Stimulated activated CD4-positive, alpha-beta T cell treated with anti-CD3 and anti-CD28 coated beads, Interleukin-2, amount 100 ng/mL, for 4 hours (primary cell): ENCODE data around the gene NUP98.
"Not testable (repeated sequence)": the region's sequence is repeated elsewhere in the genome, so short reads cannot be mapped to it uniquely, and the experiment has no call there.

ENCODE experiments used
- DNase-seq: peaks from one replicate; pipeline ENCODE4 v3.0.0-alpha.2; 2020; ENCODE audit warnings: low read depth

Gene NUP98

DNA sequence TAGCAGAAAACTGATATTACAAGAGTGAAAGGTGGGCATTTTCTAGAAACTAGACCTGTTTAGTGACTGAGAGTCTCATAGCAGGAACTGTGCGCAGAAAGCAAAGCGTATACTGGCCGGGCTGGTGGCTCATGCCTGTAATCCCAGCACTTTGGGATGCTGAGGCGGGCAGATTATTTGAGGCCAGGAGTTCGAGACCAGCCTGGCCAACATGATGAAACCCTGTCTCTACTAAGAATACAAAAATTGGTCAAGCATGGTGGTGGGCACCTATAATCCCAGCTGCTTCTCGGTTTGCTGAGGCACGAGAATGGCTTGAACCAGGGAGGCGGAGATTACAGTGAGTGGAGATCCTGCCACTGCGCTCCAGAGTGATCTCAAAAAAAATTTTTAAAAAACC, 1.8 kb upstream of the NUP98 start:
- no peak for DNase-seq

DNA sequence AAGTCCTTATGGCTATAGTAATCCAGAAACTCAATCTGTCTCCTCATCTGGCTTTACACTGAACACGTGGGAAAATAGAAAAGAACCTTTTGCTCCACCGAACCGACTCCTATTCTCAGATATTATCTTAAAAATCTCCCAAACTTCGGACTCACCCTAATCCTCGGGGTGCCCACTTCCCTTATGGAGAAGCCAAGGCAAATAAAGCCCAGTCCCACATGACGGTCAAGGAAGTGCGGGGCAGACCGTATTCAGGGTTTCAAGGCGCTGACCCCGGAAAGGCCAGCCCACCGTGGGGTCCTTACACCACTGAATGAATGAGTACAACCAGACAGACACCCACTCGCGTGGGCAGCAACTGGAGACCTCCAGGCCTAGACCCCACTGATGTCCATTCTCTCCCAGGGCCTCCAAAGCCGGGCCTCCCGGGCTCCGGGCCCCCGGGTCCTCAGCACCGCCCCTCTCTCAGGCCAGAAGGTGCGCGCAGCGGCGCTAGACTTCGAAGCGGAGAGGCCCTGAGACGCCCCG, 489 bp downstream of the NUP98 start:
- DNase-seq: no peak

DNA sequence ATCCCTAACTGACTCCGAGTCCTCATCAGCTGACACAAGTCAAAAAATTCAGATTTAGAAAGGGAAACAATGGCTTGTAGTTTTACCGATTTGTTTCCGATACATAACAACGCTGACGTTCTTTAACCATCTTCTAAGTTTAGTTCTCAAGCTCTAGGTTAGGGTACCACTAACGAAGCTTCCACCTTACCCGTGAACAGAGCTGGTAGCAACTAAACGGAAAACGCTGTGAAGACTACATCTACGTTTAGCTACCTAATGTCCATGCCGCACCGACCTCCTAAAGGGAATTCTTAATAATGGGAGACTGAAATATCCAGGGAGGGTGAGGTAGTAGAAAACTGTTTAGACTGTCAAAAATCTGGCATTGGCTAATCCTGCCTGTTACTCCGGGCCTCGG, 1.0 kb downstream of the NUP98 start:
- no peak for DNase-seq

DNA sequence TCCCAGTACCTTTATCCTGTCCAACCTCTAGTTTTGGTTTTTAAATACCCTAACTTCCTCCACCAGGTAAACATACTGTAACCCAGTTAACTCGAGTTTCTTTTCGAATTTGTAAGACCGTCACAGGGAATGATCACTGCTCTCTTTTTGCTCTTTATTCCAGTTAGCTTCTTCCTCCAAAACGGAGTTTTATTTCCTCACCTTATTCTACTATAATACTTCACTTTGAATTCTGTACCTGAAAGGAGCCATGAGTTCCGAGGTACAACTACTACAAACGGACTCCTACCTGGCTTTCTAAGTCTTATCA, 1.4 kb downstream of the NUP98 start:
- no peak for DNase-seq

DNA sequence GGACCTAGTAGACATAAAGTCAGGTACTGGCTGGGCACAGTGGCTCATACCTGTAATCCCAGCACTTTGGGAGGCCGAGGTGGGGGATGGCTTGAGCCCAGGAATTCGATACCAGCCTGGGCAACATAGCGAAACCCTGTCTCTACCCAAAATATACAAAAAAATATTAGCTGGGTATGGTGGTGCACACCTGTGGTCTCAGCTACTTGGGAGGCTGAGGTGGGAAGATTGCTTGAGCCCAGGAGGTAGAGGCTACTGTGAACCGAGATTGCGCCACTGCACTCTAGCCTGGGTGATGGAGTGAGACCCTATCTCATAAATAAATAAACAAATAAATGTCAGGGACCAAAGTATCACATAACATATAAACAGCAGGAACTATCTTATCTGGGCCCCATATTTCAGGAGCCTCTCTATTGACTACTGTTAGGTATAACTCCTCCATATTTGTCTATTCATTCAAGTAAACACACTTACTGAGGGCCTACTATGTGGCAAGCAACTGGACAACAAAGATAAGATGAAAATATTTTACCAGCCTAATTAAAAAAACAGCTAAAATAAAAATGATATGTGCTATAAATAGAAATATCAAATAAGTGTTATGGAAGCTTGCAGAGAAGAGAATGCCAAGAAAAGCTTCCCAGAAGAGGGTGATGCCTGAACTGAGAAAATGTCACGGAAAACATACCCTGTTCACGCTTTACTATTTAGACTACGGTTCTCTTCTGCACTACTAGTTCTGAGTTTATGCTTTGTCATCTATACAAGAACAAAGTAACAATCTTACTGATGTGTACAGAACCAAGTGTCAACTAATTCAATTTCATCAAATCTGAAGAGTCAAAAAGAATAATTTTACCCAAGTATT, 2.0 kb downstream of the NUP98 start:
- no peak for DNase-seq

DNA sequence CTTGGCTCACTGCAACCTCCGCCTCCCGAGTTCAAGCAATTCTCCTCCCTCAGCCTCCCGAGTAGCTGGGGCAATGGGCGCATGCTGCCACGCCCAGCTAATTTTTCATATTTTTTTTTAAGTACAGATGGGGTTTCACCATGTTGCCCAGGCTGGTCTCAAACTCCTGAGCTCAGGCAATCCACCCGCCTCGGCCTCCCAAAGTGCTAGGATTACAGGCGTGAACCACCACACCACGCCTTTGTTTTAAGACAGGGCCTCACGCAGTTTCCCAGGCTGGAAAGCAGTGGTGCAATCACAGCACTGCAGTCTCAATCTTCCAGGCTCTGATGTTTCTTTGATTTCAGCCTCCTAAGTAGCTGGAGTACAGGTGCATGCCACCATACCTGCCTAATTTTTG, 3.0 kb downstream of the NUP98 start:
- not testable (repeated sequence) for DNase-seq

DNA sequence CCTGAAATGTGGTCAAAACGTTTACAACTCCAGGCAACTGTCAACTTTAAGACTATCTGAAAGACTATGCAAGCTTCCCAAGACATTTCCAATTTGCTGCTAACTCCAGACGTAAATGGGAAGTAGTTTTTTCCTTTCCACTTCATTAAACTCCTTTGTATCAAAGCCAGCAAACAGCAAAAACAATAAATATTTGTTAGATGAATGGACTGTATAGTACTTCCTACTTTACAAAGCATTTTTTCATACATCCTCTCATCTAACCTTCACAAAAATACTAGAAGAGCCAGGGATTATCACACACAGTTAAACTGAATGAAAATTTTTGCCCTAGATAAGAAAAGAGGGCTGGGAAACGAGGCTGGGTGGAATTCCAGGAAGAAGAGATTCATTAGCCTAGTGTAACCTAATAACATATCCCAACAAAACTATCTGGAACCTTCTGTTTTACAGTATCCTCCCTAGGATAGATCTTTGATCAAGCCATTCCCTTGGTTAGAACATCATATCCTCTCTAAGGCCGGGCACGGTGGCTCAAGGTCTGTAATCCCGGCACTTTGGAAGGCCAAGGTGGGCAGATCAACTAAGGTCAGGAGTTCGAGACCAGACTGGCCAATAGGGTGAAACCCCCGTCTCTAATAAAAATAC, 10.4 kb downstream of the NUP98 start:
- no peak for DNase-seq

DNA sequence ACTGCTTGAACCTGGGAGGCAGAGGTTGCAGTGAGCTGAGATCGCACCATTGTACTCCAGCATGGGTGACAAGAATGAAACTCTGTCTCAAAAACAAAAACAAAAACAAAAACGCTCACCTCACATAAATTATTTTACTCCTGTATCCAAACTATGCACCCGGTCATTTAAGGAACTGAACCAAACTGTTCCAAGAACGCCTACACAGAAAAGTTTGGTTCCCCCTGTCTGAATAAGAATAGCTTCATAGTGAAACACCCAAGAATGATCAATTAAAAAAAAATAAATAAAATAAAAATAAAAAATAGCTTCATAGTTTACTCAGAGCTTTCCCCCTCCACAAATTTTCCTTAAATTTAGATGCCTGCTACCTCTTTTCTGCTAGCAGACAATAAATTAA, 13.7 kb downstream of the NUP98 start:
- DNase-seq: no peak

DNA sequence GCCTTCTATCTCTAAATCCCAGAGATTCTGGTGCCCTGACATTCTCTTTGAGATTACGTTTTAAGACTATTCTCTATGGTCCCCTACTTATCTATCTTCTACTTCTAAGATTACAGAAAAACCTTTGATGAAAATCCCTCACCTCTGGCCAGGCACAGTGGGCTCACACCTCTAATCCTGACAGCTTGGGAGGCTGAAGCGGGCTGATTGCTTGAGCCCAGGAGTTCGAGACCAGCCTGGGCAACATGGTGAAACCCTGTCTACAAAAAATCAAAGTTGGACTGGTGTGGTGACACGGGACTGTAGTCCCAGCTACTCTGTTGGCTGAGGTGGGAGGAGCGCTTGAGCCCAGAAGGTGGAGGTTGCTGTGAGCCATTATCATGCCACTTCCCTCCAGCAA, 14.4 kb downstream of the NUP98 start:
- DNase-seq: no peak

DNA sequence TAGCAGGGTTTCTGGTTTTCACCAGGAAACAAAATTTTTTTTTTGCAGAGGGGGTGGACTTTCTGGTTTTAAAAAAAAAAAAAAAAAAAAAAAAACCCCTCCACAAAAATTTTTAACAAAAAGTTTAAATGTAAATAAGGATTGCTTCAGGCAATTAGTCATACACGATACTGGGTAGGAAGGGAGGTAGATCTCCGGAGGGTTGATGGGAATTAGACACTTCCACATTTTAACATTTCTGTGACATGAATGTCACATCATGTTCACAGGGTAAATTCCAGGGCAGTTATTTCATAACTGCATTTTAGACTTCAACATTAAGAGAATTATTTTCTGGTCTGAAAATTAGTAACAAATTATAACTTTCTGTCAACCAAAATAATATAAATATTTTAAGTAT, 15.9 kb downstream of the NUP98 start:
- no peak for DNase-seq

DNA sequence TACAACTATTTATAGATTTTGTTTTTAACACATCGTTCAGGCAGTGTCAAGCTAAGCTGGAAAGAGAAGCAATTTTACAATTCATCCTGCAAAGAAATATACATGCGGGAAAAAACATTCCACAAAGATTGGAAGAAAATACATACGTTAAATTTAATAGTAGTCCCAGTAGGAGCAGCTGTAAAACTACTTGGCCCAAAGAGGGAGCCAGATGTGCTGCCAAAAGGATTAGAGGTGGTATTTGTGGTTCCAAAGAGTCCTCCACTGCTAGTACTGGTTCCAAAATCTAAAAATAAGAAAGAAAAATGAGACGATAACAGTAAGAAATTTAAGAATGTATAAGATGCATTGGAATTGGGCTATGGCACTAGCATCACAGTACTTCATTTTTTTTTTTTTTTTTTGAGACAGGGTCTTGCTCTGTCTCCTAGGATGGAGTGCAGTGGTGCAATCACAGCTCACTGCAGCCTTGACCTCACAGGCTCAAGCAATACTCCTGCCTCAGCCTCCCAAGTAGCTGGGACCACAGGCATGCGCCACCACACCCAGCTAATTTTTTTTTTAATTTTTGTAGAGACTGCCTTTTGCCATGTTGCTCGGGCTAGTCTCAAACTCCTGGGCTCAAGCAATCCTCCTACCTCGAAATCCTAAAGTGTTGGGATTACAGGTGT, 21.5 kb downstream of the NUP98 start:
- DNase-seq: no peak

DNA sequence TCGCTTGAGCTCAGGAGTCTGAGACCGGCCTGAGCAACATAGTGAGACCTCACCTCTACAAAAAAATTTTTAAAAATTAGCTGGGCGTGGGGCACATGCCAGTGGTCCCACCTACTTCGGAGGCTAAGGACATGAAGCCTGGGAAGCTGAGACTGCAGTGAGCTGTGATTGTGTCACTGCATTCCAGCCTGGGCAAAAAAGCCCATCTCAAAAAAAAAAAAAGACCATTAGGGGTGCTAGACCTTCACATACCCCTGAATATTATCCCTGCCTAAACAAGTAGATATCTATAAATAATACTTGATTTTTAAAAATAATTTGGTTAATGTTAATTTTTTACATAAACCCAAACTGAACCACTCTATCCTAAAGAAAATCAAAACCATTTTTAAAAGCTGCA, 24.2 kb downstream of the NUP98 start:
- no peak for DNase-seq

DNA sequence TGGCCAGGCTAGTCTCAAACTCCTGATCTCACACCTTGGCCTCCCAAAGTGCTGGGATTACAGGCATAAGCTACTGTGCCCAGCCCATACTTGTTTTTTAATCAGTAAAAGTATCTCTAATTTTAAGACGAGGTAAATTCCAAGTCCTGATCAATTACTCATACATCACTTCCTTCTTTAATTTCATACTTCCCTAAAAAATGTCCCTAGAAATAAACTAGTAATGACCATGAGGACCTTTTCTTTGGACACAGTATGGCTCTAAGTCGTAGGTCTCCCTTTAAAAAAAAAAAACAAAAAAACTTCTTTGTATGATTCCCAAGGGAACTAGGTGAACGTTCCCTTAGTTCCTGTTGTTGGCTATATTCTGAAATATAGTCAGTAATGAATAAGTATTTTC, 29.8 kb downstream of the NUP98 start:
- no peak for DNase-seq

DNA sequence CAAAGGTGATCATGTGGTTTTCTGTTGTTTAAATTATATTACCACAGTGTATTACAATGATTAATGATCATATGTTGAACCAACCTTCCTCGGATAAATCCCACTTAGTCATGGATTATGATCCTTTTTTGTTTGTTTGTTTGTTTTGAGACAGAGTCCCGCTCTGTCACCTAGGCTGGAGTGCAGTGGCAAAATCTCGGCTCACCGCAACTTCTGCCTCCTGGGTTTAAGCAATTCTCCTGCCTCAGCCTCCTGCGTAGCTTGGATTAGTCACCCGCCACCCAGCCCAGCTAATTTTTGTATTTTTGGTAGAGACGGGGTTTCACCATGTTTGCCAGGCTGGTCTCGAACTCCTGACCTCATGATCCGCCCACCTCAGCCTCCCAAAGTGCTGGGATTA, 30.5 kb downstream of the NUP98 start:
- DNase-seq: not testable (repeated sequence)

DNA sequence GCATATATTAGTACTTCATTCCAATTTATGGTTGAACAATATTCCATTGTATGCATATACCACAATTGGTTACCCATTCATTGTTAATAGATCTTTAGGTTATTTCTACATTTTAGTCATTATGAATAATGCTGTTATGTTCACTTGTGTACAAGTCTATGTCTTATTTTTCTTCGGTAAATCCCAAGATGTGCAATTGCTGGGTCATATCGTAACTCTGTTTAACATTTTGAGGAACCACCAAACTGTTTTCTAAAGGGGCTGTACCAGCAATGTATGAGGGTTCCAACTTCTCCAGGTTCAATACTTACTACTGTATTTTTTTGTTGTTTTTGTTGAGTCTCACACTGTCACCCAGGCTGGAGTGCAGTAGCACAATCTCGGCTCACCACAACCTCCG, 33.1 kb downstream of the NUP98 start:
- DNase-seq: no peak

DNA sequence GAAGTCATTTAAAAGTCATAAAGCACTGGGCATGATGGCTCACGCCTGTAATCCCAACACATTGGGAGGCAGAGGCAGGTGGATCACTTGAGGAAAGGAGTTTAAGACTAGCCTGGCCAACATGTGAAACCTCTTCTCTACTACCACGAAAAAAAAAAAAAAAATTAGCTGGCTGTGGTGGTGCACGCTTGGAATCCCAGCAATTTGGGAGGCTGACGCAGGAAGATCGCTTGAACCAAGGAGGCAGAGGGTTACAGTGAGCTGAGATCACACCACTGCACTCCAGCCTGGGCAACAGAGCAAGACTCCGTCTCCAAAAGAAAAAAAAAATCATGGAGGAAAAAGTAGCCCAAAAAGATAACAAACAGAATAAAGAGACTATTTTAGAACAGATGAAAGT, 42.2 kb downstream of the NUP98 start:
- no peak for DNase-seq

DNA sequence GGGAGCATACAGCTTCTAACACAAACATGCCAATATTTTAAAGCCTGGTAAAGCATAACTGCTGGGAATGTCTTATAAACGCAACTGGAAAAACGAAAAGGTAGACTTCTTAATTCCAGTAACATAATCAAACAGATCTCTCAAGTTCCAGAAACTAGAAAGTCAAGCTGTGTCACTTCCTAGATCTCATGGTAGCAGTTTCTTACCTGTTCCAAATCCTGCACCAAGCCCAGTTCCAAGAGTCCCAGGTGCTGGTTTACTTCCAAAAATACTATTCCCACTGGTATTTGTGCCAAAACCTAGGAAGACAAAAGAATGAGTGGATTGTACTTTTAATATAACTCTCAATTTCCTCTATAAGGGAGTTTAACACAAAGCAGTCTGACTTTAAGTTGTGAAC, 44.2 kb downstream of the NUP98 start:
- DNase-seq: no peak

DNA sequence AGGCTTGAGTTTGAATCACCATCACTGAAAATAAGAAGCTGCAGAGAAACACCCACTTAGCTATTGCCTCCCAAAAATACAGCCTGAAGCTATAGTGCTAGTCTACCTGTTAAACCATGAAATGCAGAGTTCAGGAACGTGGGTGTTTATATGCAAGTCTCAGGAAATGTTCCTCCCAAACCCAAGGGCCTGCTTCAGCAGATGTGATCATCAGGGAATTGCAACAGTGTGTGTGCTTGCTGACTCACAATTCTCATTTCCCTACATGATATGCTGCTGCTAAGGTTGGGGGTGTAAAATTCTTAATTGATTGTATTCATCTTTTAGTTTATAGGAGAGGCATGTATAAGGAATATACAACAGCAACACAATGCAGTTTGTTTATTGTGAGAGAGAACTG, 49.6 kb downstream of the NUP98 start:
- DNase-seq: no peak

DNA sequence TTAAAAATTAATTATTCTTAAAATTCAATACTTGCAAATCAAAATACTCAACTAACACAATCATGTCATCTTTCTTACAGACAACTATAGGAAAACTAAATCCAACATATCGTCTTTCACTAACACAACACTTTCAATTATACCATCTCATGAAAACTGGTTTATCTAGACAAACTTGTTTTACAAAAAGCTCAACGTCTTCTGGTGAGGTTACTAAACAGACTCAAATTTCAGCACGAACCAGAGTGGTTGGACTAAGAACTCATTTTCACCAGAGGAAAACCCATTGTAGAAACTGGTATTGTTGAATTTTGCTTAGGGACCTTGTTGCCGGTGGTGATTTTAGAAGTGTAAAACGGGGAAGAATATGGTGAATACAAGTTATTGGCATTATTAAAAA, 52.2 kb downstream of the NUP98 start:
- no peak for DNase-seq

DNA sequence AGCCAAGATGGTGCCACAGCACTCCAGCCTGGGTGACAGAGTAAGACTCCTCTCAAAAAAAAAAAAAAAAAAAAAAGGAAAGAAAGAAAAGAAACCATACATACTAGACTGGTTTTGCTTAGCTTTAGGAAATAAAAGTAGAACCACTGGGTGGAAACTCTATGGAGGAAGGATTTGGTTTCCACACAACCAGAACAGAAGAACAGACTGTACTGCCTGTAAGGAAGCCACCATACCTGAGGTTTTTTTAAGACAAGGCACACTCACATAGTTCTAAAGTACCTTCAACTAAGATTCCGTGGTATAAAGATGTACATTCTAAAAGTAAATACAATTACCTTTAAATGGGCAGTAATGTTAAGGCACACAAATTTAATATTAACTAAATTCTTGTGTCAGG, 58.6 kb downstream of the NUP98 start:
- DNase-seq: no peak

DNA sequence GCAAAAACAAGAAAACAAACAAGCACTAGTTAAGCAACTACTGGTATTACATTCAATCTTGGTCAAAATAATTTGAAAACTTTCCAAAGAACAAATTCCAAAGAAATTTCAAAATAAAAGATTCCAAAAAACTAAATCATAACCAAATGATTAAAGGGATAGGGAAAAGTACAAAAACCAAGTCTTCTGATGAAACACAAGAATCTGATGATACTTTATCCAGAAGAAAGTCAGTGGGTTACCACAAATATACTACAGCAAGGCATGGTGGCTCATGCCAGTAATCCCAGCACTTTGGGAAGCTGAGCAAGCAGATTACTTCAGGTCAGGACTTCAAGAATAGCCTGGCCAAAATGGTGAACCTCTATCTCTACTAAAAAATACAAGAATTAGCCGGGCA, 59.1 kb downstream of the NUP98 start:
- DNase-seq: no peak

DNA sequence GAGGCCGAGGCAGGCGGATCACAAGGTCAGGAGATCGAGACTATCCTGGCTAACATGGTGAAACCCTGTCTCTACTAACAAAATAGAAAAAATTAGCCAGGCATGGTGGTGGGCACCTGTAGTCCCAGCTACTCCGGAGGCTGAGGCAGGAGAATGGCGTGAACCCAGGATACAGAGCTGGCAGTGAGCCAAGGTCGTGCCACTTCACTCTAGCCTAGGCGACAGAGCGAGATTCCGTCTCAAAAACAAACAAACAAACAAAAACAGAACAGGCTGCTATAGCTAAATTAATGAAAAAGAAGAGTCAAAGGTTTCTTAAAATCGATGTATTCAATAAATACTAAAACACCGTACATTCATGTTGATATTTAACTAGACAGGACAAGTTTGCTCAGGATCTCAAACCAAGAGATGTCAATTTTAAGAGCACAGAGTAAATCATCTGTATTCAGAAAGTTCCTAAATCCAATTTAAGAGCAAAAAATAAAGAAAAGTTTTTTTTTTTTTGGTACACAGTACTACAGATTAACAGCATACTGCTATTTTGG, 59.9 kb downstream of the NUP98 start:
- no peak for DNase-seq

DNA sequence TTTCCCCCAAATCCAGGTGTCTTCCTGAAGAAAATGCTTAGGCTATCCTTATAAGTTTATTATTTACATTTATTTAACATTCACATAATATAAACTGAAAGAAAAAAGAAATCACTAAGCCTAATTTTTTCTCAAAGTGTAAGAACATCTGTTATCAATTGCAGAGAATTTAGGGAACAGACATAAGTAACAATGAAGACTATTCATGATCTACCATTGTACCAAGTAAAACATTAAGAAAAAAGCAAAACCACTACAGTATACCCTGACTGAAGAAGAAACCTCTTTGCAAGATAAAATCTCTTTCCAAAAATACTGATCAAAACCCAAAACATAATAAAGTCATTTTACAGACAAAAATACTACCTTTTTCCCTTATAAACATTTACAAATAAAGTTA, 60.5 kb downstream of the NUP98 start:
- DNase-seq: no peak
